ENCODE data around the gene WDR18.
"Not testable (repeated sequence)": the region's sequence is repeated elsewhere in the genome, so short reads cannot be mapped to it uniquely, and the experiment has no call there.

The WDR18 gene

DNA sequence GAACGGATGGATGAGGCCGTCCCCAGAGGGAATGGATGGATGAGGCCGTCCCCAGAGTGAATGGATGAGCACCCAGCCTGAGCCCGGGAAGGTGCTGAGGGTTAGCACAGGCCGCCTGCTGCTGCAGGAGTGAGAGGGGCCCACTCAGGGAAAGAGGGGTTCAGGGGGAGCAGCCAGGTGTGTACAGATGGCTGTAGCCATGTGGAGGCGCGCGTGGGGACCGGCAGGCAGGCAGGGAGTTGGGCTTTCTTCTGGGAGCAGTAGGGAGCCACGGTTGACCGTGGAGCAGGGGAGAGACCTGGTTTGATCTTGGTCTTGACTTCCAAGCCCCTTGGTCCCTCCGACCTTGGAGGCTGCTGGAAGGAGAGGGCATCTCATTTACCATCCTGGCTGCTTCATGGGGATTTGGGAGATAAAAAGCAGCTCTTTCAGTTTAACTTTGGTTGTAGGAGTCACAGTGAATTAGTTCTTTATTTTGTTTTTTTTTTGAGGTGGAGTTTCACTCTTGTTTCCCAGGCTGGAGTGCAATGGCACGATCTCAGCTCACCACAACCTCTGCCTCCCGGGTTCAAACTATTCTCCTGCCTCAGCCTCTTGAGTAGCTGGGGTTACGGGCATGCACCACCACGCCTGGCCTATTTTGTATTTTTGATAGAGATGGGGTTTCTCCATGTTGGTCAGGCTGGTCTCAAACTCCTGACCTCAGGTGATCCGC, 33.6 kb upstream of the WDR18 start:
- DNase-seq, result no peak

DNA sequence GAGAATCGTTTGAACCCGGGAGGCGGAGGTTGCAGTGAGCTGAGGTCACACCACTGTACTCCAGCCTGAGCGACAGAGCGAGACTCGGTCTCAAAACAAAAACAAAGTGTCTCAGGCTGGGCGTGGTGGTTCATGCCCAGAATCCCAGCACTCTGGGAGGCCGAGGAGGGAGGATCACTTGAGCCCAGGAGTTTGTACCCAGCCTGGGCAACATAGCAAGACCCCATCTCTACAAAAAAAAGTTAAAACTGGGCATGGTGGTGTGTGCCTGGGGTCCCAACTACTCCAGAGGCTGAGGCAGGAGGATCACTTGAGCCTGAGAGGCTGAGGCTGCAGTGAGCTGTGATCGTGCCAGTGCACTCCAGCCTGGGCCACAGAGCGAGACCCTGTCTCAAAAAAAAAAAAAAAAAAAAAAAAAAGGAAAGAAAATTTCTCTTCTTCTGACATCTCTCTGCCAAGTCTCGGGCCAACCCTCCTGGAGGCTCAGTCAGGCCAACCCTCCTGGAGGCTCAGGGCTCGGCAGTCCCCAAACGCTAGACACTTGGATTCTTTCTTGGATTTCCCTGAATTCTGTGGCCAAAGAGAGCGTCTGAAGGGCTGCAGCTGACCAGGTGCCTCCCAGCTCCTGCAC, 32.0 kb upstream of the WDR18 start:
- DNase-seq, result no peak

DNA sequence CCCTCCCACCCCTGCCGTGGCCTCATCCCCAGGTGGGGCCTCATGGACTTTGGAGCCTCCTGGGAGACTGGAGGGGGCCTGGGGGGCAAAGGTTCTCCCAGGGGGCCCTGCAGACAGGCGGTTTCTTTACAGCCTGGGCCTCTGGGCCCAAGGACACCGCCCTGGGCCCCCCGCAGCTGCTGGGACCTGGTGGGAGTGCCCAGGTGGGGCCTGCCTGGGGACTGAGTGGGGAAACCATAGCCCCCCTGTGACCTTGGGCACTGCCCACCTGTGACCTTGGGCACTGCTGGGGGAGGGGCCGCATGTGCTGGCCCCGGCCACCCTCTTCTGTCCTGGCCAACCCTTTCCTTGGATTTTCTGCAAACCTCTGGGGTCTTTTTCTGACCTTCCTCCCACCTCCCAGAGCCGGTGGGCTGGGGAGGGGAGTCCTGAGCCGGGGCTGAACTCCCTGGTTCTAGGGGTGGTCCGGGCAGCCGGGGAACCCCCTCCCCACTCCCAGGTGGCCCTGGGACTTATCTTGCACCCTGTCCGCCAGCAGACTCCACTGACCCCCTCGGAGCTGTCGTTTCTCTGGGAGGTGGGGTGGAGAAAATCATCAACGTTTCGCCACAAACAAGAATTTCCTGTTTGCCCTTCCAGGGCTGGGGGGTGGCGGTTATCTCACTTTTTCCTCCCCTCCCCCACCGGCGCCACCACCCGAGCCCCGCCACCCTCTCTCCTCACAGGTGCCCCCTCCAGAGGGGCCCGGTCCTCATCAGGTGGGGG, 31.3 kb upstream of the WDR18 start:
- no peak for DNase-seq

DNA sequence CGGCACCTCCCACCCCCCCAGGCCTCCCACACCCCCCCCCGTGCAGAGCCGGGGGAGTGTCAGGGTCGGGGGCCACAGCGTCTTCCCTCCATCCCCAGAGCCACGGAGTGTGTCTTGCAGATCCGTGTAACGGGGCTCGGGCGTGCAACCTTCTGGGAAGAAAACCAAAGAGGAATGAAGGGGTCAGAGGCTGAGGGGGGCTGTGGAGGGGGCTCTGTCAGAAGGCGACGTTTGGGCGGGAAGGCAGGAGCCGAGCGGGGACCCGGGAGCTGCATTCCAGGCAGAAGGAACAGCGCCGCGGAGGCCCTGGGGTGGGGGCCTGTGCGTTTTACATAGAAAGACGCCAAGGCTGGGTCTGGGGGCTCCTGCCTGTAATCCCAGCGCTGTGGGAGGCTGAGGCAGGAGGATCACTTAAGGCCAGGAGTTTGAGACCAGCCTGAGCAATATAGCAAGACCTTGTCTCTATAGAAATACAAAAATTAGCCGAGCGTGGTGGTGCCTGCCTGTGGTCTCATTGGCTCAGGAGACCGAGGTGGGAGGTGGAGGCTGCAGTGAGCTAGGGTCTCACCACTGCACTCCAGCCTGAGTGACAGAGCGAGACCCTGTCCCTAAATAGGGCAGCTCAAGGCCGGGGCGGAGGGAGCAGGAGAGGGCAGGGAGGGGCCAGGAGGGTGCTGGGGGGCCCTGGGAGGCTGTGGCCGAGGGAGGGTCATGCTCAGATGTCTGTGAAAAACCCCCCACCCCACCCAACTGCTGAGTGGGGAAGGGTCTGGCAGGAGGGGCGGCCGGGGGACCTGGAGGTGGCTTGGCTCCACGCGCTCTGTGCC, 30.5 kb upstream of the WDR18 start:
- no peak for DNase-seq

- DNase-seq, result no peak
These were observed 29.9 kb upstream of the WDR18 start for GRCh38 chr19:954272-954671.

DNA sequence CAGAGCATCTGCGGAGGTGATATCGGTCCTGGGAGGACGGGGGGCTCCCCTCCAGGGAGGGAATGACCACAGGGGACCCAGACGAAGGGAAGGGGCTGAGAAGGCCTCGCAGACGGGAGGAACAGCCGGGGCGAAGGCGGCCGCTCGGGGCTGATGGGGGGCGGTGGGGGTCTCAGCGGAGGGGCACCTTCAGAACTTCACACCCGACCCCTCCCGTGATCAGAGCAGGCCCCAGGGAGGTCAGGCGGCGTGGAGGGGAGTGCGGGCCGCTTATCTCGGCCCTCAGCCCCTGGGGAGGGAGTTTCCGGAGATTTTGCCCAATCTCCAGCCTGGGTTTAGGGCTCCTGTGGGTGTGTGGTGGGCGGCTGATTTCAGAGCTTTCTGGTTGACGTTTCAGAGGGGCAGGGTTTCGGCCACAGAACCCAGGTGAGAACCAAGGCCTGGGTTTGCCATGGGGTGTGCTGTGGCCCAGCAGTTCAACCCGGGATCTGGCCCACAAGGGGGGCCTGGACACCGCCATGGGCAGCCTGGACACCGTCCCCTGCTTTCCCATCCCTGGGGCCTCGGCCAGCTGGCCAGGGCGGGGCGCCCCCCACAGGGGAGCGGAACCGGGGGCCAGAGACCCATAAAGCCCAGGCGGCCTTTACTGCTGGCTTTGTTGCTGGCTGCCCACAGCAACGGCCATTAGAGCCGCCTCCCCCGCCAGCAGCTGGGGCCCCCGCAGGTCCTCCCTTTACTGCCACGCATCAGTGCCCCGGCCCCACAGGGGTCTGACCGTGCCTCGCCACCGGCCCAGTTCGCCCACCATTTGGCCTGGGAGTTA, 29.3 kb upstream of the WDR18 start:
- DNase-seq, result no peak

- no peak for DNase-seq
These were observed 28.1 kb upstream of the WDR18 start for GRCh38 chr19:955803-956765.

DNA sequence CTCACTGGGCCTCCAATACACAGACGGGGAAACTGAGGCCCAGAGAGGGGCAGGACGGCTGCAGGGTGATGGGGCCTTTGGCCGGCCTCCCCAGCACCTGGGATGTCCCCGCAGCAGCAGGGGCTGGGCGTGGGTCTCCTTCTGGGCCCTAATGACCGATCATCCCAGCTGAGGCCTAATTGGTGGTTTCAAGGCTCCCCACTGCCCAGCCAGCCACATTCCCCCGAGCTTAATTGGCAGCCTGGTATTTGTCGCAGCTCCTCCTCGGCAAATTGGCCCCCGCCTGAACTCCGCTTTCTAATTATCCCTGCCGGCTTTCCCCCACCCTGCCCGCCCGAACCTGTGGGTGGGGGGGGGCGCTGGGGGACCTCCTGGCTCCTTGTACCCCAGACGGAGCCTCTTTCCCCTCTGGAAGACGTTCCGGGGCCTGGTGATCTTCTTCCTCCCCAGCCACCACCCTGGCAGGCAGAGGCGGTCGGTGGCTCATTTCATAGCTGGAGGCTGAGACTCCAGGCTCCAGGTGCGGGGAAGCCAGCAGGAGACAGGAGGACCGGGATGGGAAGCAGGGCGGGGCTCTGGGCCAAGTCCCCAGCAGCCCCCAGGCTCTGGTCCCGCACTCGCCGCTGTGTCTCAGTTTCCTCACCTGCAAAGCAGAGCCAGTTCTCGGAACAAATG, 27.2 kb upstream of the WDR18 start:
- DNase-seq, result no peak

DNA sequence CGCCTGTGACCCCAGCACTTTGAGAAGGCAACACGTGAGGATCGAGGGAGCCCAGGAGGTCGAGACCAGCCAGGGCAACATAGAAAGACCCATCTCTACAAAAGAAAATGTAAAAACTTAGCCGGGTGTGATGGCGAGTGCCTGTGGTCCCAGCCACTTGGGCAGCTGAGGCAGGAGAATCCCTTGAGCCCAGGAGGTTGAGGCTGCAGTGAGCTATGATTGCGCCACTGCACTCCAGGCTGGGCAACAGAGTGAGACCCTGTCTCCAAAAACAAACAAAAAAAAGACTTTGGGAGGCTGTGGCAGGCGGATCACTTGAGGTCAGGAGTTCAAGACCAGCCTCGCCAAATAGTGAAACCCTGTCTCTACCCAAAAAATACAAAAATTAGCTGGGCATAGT, 26.6 kb upstream of the WDR18 start:
- not testable (repeated sequence) for DNase-seq

- DNase-seq, result no peak
These were observed 24.9 kb upstream of the WDR18 start for GRCh38 chr19:958967-959855.

DNA sequence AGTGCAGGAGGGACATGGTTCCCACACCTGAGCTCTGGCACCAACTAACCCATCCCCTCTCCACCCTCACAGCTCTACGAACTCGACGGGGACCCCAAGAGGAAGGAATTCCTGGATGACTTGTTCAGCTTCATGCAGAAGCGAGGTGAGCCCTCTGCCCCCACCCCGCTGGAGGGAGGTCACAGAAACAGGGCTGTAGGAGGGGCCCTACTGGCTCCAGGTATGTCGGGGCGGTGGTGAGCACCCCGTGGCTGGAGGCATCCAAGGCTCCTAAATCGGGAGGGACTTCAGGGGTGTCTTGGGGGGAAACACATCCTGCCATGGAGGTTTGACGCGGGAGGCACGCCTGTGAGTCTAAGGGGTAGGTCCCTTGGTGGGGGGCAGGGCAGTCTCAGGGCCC, 24.1 kb upstream of the WDR18 start:
- DNase-seq, result no peak

GRCh38 chr19:960601-960938, 23.6 kb upstream of the WDR18 start:
- DNase-seq, result no peak

DNA sequence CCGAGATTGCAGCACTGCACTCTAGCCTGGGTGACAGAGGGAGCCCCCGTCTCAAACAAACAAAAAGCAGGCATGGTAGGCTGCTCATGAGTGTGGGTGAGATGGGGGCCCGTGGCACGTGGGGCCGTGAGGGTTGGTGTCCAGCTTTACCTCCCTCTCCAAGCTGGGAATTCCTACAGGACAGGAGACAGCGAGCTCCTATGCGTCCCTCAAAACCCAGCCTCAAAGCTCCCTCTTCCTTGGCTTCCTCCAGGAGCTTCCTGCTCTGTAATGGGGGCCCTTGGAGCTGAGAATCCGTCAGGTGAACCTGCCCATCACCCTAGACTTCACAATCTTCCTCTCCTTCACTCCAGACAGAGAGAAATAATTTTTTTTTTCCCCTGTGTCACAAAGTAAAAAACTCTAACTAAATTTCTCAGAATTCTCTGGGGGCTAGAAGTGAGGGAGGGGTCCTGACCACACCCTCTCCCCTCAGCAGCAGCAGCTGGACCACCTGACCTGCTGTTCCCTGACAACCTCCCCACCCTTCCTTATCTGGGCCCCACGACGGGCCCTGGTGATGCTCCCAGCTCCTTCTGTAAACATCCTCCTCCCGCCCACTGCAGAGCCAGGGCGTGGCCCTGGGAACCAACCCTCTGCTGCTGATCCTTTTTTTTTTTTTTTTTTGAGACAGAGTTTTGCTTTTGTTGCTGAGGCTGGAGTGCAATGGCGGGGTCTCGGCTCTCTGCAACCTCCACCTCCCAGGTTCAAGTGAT, 22.1 kb upstream of the WDR18 start:
- DNase-seq, result no peak

DNA sequence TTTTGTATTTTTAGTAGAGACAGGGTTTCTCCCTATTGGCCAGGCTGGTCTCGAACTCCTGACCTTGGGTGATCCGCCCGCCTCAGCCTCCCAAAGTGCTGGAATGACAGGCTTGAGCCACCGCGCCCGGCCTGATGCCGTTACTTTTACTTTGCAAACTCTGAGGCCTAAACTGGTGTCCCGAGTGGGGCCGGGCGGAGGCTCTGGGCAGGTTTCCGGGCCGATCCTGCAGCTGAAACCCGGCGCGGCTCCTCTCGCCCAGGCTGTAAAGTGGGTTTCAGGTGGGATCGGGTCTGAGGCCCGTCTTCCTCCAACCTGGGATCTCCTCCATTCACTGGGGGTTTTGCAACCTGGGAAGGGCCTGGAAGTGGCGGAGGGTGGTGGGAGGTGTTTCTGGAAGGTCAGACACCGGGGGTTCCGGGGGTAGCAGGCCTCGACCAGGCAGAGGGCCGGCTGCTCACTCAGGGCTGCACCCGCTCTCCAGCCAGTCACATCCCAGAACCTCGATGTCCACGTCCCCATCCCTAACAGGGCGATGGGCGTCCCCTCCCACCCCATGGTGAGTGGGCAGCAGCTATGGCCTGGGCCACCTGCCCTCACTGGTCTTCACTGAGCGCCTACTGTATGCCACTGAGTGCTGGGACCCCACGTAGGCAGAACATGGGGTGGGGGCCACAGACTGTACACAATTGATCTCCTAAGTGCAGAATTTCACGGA, 21.3 kb upstream of the WDR18 start:
- no peak for DNase-seq

DNA sequence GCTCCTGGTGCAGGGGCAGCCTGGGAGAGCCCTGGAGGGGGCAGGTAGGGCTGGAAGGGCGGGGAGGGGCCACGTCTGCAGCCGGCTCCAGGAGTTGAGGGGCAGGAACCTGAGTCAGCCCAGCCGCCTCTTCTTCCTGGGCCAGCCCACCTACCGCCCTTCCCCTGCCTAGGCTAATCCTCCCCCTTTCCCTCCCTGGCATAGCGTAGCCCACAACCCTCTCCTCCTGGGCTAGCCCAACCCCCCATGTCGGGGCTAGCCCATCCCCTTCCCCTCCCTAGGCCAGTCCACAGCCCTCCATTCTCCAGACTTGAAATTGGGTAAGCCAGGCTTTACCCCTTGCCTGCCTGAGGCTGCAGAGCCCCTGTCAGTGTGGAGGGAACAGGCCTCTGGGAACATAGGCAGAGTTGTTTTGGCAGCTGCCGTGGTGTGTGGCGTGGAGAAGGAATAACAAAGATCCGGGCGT, 20.6 kb upstream of the WDR18 start:
- DNase-seq, result no peak

- DNase-seq, result no peak
These were observed 20.0 kb upstream of the WDR18 start for GRCh38 chr19:964116-964520.

DNA sequence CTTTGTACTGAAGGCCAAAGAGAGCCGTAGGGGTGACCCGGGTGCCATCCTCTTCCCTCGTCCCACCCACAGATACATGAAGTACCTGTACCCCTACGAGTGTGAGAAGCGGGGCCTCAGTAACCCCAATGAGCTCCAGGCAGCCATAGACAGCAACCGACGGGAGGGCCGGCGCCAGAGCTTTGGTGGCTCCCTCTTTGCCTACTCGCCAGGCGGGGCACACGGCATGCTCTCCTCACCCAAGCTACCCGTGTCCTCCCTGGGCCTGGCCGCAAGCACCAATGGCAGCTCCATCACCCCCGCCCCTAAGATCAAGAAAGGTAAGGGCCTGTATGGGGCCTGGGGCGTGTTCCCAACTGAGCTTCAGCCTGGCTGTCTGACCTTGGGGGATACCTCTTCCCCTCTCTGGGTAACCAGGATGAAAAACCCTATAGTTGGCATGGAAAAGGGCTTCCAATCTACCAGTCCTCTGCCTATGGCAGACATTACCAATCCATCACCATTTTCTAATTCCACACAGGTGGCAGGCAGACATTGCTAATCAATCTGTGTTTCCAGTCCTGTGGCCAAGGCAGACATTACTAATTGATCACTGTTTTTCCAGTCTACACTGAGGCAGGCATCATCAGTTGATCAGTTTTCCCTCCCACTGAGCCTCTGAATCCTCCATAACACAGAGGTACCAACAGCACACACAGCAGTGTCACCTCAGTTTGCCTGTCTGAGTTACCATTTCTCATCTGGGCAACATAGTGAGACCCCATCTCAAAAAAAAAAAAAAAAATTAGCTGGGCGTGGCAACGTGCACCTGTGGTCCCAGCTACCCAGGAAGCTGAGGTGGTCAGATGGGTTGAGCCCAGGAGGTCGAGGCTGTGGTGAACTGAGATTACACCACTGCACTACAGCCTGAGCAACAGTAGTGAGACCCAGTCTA, 19.1 kb upstream of the WDR18 start:
- DNase-seq, result no peak
